DMS79 (cell line): Measurements from ENCODE around the gene SPOUT1.

Experiments used
- DNase-seq: peaks from one replicate; lab custom pipeline; 2025; lab: John Stamatoyannopoulos, UW

SPOUT1 gene

GRCh38 chr9:128836509-128837145 lies 7.0 kb upstream of the SPOUT1 start:
- DNase-seq, result no peak

GRCh38 chr9:128835246-128836210 lies 5.9 kb upstream of the SPOUT1 start:
- no peak for DNase-seq

GRCh38 chr9:128833696-128834095 lies 4.1 kb upstream of the SPOUT1 start:
- DNase-seq, result no peak

- no peak for DNase-seq
Observed at GRCh38 chr9:128828719-128829452, 708 bp downstream of the SPOUT1 start.

- DNase-seq, result no peak
Observed at GRCh38 chr9:128828267-128828666, 1.3 kb downstream of the SPOUT1 start.

- no peak for DNase-seq
Observed at GRCh38 chr9:128825923-128826700, 3.5 kb downstream of the SPOUT1 start.

GRCh38 chr9:128824911-128825310 lies 4.7 kb downstream of the SPOUT1 start:
- DNase-seq, result no peak

- no peak for DNase-seq
Observed at GRCh38 chr9:128823903-128824406, 5.6 kb downstream of the SPOUT1 start.

- no peak for DNase-seq
Observed at GRCh38 chr9:128823362-128823902, 6.2 kb downstream of the SPOUT1 start.

GRCh38 chr9:128822407-128823042 lies 7.1 kb downstream of the SPOUT1 start:
- no peak for DNase-seq

- no peak for DNase-seq
Observed at GRCh38 chr9:128821584-128822406, 7.8 kb downstream of the SPOUT1 start.

- no peak for DNase-seq
Observed at GRCh38 chr9:128820665-128821583, 8.7 kb downstream of the SPOUT1 start.

- no peak for DNase-seq
Observed at GRCh38 chr9:128819716-128820664, 9.6 kb downstream of the SPOUT1 start.

- DNase-seq, result peak; percentile 21
Observed at GRCh38 chr9:128818839-128819715, 10.5 kb downstream of the SPOUT1 start.

- peak; percentile 97 for DNase-seq
Observed at GRCh38 chr9:128818099-128818838, 11.3 kb downstream of the SPOUT1 start, which contains the start of gene ENDOG. TSS of gene ENDOG (plus strand) at chr9:128818500. CDS start at chr9:128818685, 185 bp downstream.

- no peak for DNase-seq
Observed at GRCh38 chr9:128810873-128811272, 18.7 kb downstream of the SPOUT1 start.
